Inferior parietal cortex (tissue), 1 donor: Measurements from ENCODE around the gene RNF181.
"Not testable (repeated sequence)": the region's sequence is repeated elsewhere in the genome, so short reads cannot be mapped to it uniquely, and the experiment has no call there.

Experiments used
- DNase-seq: peaks from one replicate; pipeline ENCODE4 v3.0.0-alpha.2; 2016; ENCODE audit errors: extremely low spot score

Gene RNF181

GRCh38 chr2:85596486-85597143 lies 1.1 kb downstream of the RNF181 start:
- DNase-seq: no peak

DNA sequence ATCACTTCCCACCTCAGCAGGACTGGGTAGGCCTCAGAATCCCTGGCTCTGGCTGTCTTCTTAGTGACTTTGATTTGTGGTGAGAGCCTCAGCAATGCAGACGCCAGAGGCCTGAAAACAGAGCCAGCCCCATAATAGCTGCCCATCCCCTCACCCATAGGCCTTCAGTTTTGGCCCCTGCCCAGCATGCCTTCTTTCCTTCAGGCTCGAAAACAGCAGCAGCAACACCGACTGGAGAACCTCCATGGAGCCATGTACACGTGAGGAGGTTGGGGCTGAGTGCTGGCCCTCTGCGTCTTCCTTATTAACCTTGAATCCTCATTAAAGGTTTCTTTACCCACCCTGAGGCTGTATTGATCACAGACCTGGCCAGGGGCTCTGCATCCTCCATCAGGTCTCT lies 1.7 kb downstream of the RNF181 start:
- DNase-seq: no peak

DNA sequence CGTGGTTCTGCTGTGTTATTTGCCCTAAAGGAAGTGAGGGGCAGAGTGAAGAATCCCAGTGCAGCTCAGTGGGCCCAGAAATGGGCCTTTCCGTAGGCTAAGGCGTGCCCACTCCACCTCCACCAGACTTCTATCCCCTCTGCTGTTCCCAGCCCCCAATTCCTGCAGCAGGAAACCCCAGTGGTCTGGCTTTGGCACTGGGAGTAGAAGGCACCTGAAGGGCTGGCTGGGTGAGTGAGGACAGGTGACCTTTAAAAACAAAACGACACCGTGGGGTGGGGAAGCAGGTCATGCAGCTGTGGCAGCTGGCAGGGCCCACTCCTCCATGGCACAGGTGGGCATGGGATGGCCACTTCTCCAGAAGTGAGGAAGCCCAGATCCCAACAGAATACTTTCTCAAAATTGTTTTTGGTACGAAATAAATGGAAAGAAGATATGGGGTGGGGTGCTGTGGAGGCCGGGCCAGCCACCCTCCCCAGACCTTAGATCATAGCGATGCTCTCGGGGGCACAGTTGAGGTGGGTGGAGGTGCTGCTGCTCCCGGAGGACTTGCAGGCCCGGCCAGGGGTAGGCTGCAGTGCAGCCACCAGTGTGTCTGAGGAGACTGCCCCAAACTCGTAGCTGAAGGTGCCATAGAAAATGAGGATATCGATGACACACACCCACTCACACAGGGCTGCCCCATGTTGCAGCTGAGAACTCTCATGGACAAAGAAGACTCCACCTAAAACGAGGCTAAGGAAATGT lies 3.2 kb downstream of the RNF181 start:
- no peak for DNase-seq

DNA sequence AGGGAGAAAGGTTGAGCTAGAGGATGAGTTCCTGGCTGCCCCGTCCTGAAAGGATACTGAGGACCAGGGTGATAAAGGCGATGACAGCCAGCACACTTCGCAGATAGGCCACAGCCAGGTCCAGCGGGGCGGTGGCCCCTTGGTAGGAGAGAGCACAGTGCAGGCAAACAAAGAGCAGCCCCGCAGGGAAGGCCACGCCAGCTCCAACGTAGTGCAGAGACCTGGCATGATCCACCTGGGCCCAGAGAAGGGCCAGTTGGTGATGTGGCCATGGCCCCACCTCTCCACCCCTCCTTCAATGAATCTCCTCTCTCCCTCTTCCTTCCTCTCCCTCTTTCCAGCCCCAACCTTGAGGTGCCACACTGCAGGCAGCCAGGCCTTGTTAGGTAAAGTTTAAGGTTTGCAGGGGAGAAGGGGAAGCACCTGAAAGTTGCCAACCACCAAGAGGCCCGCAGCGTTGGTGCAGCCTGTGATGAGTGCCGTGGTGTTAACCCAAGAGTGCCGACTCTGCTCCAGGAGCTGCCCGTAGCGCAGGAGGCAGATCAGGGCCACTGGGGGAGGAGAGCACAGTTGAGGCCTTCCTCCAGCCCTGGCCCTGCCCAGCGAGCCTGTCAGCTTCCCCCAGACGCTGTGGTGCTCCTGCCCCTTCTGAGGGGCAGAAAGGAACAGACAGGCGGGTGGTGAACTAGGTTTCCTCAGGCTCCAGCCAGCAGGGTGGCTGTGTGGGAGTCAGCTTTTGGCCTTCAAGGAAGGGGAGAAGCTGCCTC lies 4.1 kb downstream of the RNF181 start:
- DNase-seq: no peak

- DNase-seq: no peak
These were observed 4.7 kb downstream of the RNF181 start for GRCh38 chr2:85600235-85600575.

DNA sequence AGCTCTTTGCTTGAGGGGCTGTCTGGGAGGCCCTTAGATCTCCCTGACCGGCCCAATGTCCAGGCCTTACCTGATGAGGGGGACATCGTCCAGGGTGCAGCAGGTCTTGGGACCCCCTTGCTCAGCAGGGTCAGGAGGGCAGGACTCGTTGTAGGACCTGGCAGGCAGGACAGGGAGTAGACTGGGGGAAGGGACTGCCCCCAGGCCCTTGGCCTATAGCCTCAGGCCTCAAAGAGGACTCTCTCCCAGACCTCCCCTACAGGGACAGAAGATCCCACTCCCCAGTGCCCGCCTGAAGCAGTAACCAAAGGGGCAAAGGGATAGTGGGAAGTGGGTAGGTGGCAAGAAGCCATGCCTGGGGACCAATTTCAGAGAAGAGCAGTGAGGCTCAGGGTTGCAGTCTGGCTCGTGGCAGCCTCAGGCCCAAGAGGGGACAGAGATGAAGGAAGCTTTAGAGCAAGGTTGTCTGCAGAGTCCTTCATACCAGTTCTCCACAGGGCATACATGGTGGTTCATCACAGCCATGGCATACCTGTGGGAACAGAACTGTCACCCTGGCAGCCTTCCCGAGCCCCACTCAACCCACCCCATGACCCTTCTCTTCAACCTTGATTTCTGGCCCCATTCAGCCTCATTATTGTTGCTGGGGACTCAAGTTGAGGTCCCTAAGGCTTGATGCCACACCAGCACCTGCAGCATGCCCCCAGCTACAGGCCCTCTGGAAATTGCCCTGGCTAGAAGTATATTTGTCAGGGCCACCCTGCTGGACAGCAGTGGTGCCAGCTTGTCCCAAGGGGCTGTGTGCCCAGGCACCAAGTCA lies 5.6 kb downstream of the RNF181 start:
- DNase-seq: no peak

DNA sequence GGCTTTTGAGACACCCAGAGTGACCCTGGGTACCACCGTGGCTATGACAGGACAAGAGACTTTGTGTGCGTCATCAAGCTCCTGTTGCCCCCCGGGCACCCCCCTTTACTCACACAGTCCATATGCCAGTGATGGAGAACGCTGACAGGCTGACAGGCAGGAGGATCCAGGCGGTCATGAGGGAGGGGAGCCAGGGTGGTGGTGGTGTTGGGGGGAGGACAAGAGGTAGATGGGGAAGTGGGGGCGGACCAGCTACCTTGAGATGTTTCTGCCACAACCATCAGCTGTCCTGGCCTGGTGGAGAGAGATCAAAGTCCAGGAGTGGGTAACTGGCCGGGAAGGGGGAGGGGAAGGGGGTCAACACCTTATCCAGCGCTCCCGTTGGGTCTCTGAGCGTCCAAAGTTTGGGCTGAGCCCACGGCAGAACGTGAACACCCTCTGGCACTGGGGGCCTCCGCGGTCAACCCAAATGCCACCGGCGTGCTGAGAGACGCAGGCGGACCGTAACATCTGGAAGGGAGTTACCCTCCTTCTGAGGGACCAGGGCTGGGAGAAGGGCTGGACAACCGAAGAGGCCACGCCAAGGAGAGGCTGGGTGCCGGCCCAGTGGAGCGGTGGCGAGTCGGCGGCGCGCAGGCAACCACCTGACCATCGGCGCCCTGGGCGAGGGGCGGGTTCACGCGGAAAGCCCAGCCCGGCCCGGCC lies 6.4 kb downstream of the RNF181 start:
- no peak for DNase-seq

GRCh38 chr2:85602476-85603234 lies 7.1 kb downstream of the RNF181 start, which contains the start of gene TMEM150A:
TSS of gene TMEM150A (minus strand) at chr2:85602698. CDS start at chr2:85601948, 750 bp downstream.
- DNase-seq: peak; percentile 91

DNA sequence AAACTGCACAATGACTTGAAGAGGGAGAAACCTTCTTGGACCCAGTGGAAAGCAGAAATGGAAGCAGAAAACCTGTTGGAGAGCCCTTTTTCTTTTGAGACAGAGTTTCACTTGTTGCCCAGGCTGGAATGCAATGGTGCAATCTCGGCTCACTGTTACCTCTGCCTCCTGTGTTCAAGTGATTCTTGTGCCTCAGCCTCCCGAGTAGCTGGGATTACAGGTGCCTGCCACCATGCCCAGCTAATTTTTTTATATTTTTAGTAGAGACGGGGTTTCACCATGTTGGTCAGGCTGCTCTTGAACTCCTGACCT lies 8.5 kb downstream of the RNF181 start:
- DNase-seq: not testable (repeated sequence)

DNA sequence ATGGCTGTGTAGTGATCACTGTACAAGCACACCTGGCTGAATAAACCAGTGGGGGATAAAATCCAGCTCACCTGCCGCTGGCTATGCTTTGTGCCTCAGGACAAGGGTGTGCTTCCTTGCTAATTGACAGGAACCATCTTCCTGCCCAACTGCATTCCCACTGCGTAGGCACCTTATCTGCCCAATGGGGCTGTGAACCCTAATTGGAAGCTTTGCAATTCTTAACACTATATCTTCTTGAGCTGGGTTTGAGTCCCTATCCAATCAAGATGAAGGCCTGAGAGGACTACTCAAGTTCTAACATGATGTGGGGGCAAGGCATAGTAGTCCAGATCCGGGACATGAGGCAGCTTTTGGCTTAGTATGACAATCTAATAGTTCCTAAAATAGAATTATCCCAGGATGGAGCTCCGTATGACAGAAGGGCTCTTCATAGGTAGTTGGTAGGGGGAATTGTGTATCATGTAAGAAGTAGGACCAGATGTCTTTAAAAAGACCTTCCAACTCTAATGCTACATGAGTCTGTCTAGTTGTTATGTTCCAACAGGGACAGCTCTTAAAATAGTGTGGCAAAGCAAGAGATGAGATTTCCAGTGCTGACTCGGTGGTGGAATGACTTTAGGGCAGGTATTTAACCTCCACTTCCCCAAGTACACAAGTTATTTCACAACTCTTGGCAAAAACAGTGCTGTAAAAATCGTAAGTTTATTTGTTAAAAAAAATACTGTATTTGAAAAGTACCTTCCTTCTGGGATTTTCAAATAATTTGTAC lies 9.2 kb downstream of the RNF181 start:
- no peak for DNase-seq

GRCh38 chr2:85605406-85606115 lies 10.0 kb downstream of the RNF181 start:
- DNase-seq: no peak

DNA sequence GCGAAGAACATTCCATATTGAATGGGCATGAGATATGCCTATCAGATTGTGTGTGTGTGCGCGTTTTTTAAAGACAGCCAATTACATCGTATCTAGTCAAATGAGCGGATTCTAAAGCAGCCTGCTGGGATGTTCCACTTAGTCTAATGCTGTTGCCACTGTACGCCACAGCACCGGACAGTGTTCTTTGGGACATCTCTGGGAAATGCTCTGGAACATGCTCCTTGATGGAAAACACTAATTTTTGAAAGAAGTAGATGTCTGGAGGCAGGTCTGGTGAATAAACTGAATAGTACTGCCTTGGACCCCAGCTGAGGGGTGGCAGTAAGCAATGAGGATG lies 10.5 kb downstream of the RNF181 start:
- DNase-seq: no peak

GRCh38 chr2:85607268-85608215 lies 12.0 kb downstream of the RNF181 start:
- no peak for DNase-seq

- no peak for DNase-seq
These were observed 15.7 kb downstream of the RNF181 start for GRCh38 chr2:85611217-85611704.

GRCh38 chr2:85611705-85612587 lies 16.4 kb downstream of the RNF181 start, which contains the start of gene C2orf68:
TSS of gene C2orf68 (minus strand) at chr2:85612066. CDS start at chr2:85611984, 82 bp downstream.
- DNase-seq: peak; percentile 91

GRCh38 chr2:85613717-85614515 lies 18.4 kb downstream of the RNF181 start:
- no peak for DNase-seq
